ENCODE data around the gene FRMD4A. TPM values are rescaled to one million over a fixed set of nuclear protein-coding genes. Genes with fewer than 3 reads are reported as not detected.
"Not testable (repeated sequence)": the region's sequence is repeated elsewhere in the genome, so short reads cannot be mapped to it uniquely, and the experiment has no call there.

The FRMD4A gene
- total RNA-seq, 4 donors from 2014 or later: 5.6 to 34.1 (median 19.4) TPM

- peaks cover 0 to 10% of the 10 kb centered on the region in 2 donors for H3K27me3 ChIP-seq
- DNase-seq: no peak
- no peak overlapping the region for H3K4me3 ChIP-seq
- H3K4me1 ChIP-seq: no peaks in the 10 kb centered on the region
- intact Hi-C loops (cut with DNase I; ENCODE audit: low total_unique reads): no loop called here
- H3K27ac ChIP-seq: no peak overlapping the region
- H3K9me3 ChIP-seq: no peaks in the 10 kb centered on the region
- TF ChIP-seq POLR2A (IDR thresholded peaks at IDR 0.05) (no peak), CTCF (IDR thresholded peaks at IDR 0.05) (no peak)
- H3K36me3 ChIP-seq: no peaks in the 10 kb centered on the region
Measured at GRCh38 chr10:14200698-14201544, 129.8 kb downstream of the FRMD4A start.

GRCh38 chr10:14199098-14199497 is 131.6 kb downstream of the FRMD4A start:
- H3K4me1 ChIP-seq; intact Hi-C loops (cut with DNase I; ENCODE audit: low total_unique reads); H3K27ac ChIP-seq: not testable (repeated sequence)

GRCh38 chr10:14198078-14198477 is 132.6 kb downstream of the FRMD4A start:
- Histone ChIP-seq H3K4me1 (no peaks in the 10 kb centered on the region), H3K27ac (no peak overlapping the region)

More at GRCh38 chr10:14199098-14199497, 131.6 kb downstream of the FRMD4A start:
- H3K27me3 ChIP-seq: peaks cover 0 to 10% of the 10 kb centered on the region in 2 donors
- not testable (repeated sequence) for H3K4me3 ChIP-seq, DNase-seq, H3K36me3 ChIP-seq, H3K9me3 ChIP-seq

GRCh38 chr10:14196113-14196512 is 134.6 kb downstream of the FRMD4A start:
- no peak overlapping the region for H3K4me3 ChIP-seq
- no peaks in the 10 kb centered on the region for H3K36me3 ChIP-seq
- no peak for TF ChIP-seq CTCF (IDR thresholded peaks at IDR 0.05)
- TF ChIP-seq POLR2A (IDR thresholded peaks at IDR 0.05): no peak
- no peaks in the 10 kb centered on the region for H3K4me1 ChIP-seq
- H3K27me3 ChIP-seq: peaks cover 0 to 13% of the 10 kb centered on the region in 2 donors
- no peak overlapping the region for H3K27ac ChIP-seq
- H3K9me3 ChIP-seq: no peaks in the 10 kb centered on the region
- intact Hi-C loops (cut with DNase I; ENCODE audit: low total_unique reads): no loop called here
- DNase-seq: no peak

More at GRCh38 chr10:14198078-14198477, 132.6 kb downstream of the FRMD4A start:
- H3K9me3 ChIP-seq: no peaks in the 10 kb centered on the region
- peaks cover 0 to 13% of the 10 kb centered on the region in 2 donors for H3K27me3 ChIP-seq
- no peak for DNase-seq
- H3K36me3 ChIP-seq: no peaks in the 10 kb centered on the region
- intact Hi-C loops (cut with DNase I; ENCODE audit: low total_unique reads): no loop called here
- no peak for TF ChIP-seq POLR2A (IDR thresholded peaks at IDR 0.05)
- TF ChIP-seq CTCF (IDR thresholded peaks at IDR 0.05): no peak
- no peak overlapping the region for H3K4me3 ChIP-seq

- Histone ChIP-seq H3K9me3 (no peaks in the 10 kb centered on the region), H3K36me3 (no peaks in the 10 kb centered on the region), H3K4me1 (no peaks in the 10 kb centered on the region), H3K4me3 (no peak overlapping the region), H3K27ac (no peak overlapping the region), H3K27me3 (peaks cover 0 to 13% of the 10 kb centered on the region in 2 donors)
- intact Hi-C loops (cut with DNase I; ENCODE audit: low total_unique reads): no loop called here
- no peak for DNase-seq
- TF ChIP-seq CTCF (IDR thresholded peaks at IDR 0.05) (no peak), POLR2A (IDR thresholded peaks at IDR 0.05) (no peak)
Measured at GRCh38 chr10:14195433-14195832, 135.3 kb downstream of the FRMD4A start.

Data from uterus (tissue), 4 donors.